SK-N-SH (cell line): ENCODE measurements around the gene ZNF414.

Experiments
- CHD2 ChIP-seq: fragments of 150-350 bp; IDR thresholded peaks from 2 replicates; pipeline ENCODE4 v1.6.1; 2018; ENCODE audit warnings: low read length; ENCODE audit not compliant: partially characterized antibody
- EZH2phosphoT487 ChIP-seq: fragments of 200-600 bp; sonication (generic); IDR thresholded peaks from 2 replicates; pipeline ENCODE4 v1.6.1; 2017; ENCODE audit warnings: low read depth, mixed run types, mild to moderate bottlenecking, antibody characterized with exemption, moderate library complexity, borderline replicate concordance
- TF ChIP-seq, protein P1 (sequence below): fragments of 200-600 bp; sonication (generic); IDR thresholded peaks from 2 replicates; pipeline ENCODE4 v1.6.1; 2017; ENCODE audit warnings: antibody characterized with exemption, mild to moderate bottlenecking, moderate library complexity
- TF ChIP-seq, protein P2 (sequence below): fragments of 150-350 bp; IDR thresholded peaks from 2 replicates; pipeline ENCODE4 v1.6.1; 2017; ENCODE audit warnings: antibody characterized with exemption, low read length, low read depth, borderline replicate concordance

DNA sequence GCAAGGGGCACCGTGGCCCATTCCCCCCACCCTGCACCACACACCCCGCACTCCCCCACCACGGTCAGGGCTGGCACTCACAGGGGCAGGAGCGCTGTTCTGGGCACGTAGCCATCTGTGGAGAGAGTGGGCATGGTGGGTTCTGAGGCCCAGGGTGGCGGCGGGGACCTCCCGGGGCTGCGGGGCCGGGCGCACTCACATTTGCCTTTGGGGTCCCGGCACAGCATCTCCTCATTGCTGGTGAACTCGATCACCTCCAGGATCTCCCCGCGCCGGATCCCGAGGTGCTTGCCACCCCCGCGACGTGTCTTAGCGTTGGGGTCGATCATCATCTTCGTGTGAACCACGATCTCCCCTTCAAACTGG is 23.6 kb downstream of the ZNF414 start:
- TF ChIP-seq EZH2phosphoT487 (no peak), CHD2 (no peak)
- TF ChIP-seq, protein P1, sequence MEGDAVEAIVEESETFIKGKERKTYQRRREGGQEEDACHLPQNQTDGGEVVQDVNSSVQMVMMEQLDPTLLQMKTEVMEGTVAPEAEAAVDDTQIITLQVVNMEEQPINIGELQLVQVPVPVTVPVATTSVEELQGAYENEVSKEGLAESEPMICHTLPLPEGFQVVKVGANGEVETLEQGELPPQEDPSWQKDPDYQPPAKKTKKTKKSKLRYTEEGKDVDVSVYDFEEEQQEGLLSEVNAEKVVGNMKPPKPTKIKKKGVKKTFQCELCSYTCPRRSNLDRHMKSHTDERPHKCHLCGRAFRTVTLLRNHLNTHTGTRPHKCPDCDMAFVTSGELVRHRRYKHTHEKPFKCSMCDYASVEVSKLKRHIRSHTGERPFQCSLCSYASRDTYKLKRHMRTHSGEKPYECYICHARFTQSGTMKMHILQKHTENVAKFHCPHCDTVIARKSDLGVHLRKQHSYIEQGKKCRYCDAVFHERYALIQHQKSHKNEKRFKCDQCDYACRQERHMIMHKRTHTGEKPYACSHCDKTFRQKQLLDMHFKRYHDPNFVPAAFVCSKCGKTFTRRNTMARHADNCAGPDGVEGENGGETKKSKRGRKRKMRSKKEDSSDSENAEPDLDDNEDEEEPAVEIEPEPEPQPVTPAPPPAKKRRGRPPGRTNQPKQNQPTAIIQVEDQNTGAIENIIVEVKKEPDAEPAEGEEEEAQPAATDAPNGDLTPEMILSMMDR = no peak
- TF ChIP-seq, protein P2, sequence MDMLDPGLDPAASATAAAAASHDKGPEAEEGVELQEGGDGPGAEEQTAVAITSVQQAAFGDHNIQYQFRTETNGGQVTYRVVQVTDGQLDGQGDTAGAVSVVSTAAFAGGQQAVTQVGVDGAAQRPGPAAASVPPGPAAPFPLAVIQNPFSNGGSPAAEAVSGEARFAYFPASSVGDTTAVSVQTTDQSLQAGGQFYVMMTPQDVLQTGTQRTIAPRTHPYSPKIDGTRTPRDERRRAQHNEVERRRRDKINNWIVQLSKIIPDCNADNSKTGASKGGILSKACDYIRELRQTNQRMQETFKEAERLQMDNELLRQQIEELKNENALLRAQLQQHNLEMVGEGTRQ = no peak
